Measurements from ENCODE around the gene SGTB. TPM values are rescaled to one million over a fixed set of nuclear protein-coding genes. Genes with fewer than 3 reads are reported as not detected.
A peak's percentile ranks its signal among the peaks of the same experiment; 100 is the strongest.

Gene SGTB
- total RNA-seq (10 to 100 TPM; 12.8 to 59.5 (median 50.8) TPM), polyA plus RNA-seq (10 to 100 TPM; 18.4 to 18.8 TPM), total RNA-seq (135 reads per million, percentile 89 among the genes with 10 or more reads in this experiment)

GRCh38 chr5:65721720-65722574, at the start of gene SGTB, which contains the start of gene NLN:
TSS of gene SGTB (minus strand) at chr5:65722109. CDS start at chr5:65720807, 1,302 bp downstream.
TSS of gene NLN (plus strand) at chr5:65722205. CDS start at chr5:65722374, 169 bp downstream.
- no peaks in the 10 kb centered on the region for H3K27me3 Mint-ChIP-seq
- Histone ChIP-seq H3K36me3 (ENCODE audit: control insufficient read depth in 2 of 3, insufficient read depth in 3 of 3, low read length in 3 of 3) (peaks cover 0 to 16% (median under 1%) of the 10 kb centered on the region in 3 experiments), H3K9me3 (ENCODE audit: control insufficient read depth in 2 of 3, low read length in 3 of 3) (no peaks in the 10 kb centered on the region), H3K27ac (ENCODE audit: low read depth, low read length) (peak within 1 kb of the TSS; percentile 97), H3K4me3 (ENCODE audit: low read length) (peak within 1 kb of the TSS; percentile 75), H3K4me1 (ENCODE audit: control insufficient read depth in 2 of 2, insufficient read depth in 2 of 2, low read length in 2 of 2) (peaks cover 22 to 33% of the 10 kb centered on the region in 2 donors), H3K27me3 (ENCODE audit: control insufficient read depth in 2 of 2, insufficient read depth in 2 of 2, low read length in 2 of 2) (no peaks in the 10 kb centered on the region)
- no peaks in the 10 kb centered on the region for H3K9me3 Mint-ChIP-seq
- peaks cover 0 to 8% (median 0%) of the 10 kb centered on the region in 5 donors for H3K36me3 Mint-ChIP-seq
- CTCF ChIA-PET = interaction anchor here (0.9 kb wide), 1 partner anchor 355 kb away, joined by 3 read pairs; no protein-coding TSS in a partner anchor
- H3K4me1 Mint-ChIP-seq = peaks cover 9 to 36% (median 15%) of the 10 kb centered on the region in 7 donors
- ATAC-seq (peak; percentile 97), DNase-seq (peak; percentile 65 to 93 (median 83))
- H3K27ac Mint-ChIP-seq = peak within 1 kb of the TSS; percentile 74 to 91 (median 86)
- intact Hi-C loops (cut with micrococcal nuclease) = loop anchor here (1.0 to 10.0 kb wide), 16 partner anchors 39 to 1483 kb away; partner anchors contain the start of genes ADAMTS6 (in 2 of the 2), CENPK (in 2 of the 2), PPWD1 (in 2 of the 2) and SREK1 (in 2 of the 2)
- H3K4me3 Mint-ChIP-seq = peak within 1 kb of the TSS in 6 of 10 donors; percentile 85 to 97 (median 92)
- POLR2A ChIA-PET = interaction anchor here (0.6 to 4.2 kb wide), 15 partner anchors 9 to 422 kb away, joined by 3 to 40 read pairs (median 6); partner anchors contain the start of genes CENPK, ERBIN, PPWD1 and SHLD3

DNA sequence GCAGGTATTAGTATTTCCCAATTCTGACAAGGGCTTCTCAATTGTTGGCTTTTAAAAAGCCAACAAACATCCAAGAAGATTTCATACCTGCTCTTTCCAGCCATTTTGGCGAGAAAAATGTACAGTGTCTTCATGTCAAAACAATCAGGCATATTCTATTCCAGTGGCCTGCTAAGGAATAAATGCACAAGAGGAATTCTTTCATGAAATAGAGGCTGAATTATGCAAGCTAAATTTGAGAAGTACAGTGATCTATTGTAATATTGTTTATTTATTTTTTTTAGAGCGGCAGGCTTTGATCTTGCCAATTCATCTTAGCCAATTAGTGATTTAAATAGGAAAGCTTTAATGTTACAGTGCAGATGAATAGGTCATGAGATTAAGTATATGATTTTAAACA, 49.4 kb upstream of the SGTB start:
- ChIA-PET POLR2A (interaction anchor here (0.9 to 1.2 kb wide), 2 partner anchors 14 to 155 kb away, joined by 3 to 4 read pairs; partner anchors contain the start of gene ERBIN), CTCF (no interaction called here)
- H3K9me3 Mint-ChIP-seq = peaks cover 0 to 12% (median 4%) of the 10 kb centered on the region in 11 donors
- H3K36me3 Mint-ChIP-seq = peaks cover 7 to 23% (median 10%) of the 10 kb centered on the region in 5 donors
- Histone ChIP-seq H3K36me3 (ENCODE audit: control insufficient read depth in 2 of 3, insufficient read depth in 3 of 3, low read length in 3 of 3) (no peaks in the 10 kb centered on the region), H3K27me3 (ENCODE audit: control insufficient read depth in 2 of 2, insufficient read depth in 2 of 2, low read length in 2 of 2) (no peaks in the 10 kb centered on the region), H3K4me3 (ENCODE audit: low read length) (no peak overlapping the region), H3K27ac (ENCODE audit: low read depth, low read length) (no peak overlapping the region), H3K9me3 (ENCODE audit: control insufficient read depth in 2 of 3, low read length in 3 of 3) (no peaks in the 10 kb centered on the region), H3K4me1 (ENCODE audit: control insufficient read depth in 2 of 2, insufficient read depth in 2 of 2, low read length in 2 of 2) (no peaks in the 10 kb centered on the region)
- intact Hi-C loops (cut with micrococcal nuclease) = no loop called here
- H3K4me3 Mint-ChIP-seq = no peak overlapping the region
- ATAC-seq (no peak), DNase-seq (no peak)
- no peak overlapping the region for H3K27ac Mint-ChIP-seq
- H3K4me1 Mint-ChIP-seq = peaks cover 0 to 28% (median 0%) of the 10 kb centered on the region in 7 donors
- H3K27me3 Mint-ChIP-seq = no peaks in the 10 kb centered on the region

DNA sequence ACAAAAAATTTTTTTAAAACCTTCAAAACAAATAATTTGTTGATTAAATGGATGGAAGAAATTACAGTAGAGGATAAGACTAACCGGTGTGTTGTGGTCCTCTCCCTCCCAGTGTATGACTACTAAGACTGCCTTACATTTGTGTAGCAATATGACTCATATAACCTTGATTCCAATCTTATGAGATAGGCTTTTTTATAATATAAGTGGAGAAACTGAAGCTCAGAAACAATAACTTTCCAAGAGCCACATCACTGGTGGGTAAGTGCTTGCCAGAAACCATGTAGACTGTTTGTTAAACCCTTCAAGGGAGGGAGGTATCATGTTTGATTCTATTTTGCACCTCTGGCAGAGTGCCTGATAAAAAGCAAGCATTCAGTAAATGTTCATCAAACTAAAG, 47.6 kb upstream of the SGTB start:
- no peak for DNase-seq
- H3K27ac ChIP-seq (ENCODE audit: low read depth, low read length) = no peak overlapping the region
- CTCF ChIA-PET = no interaction called here
- no peaks in the 10 kb centered on the region for H3K27me3 ChIP-seq (ENCODE audit: control insufficient read depth in 2 of 2, insufficient read depth in 2 of 2, low read length in 2 of 2)
- H3K4me3 Mint-ChIP-seq = no peak overlapping the region
- no peak overlapping the region for H3K27ac Mint-ChIP-seq
- POLR2A ChIA-PET = no interaction called here
- H3K9me3 Mint-ChIP-seq = peaks cover 0 to 13% (median 6%) of the 10 kb centered on the region in 11 donors
- H3K4me1 Mint-ChIP-seq = peaks cover 0 to 23% (median 0%) of the 10 kb centered on the region in 7 donors
- no peaks in the 10 kb centered on the region for H3K36me3 ChIP-seq (ENCODE audit: control insufficient read depth in 2 of 3, insufficient read depth in 3 of 3, low read length in 3 of 3)
- H3K9me3 ChIP-seq (ENCODE audit: control insufficient read depth in 2 of 3, low read length in 3 of 3) = no peaks in the 10 kb centered on the region
- no peak for ATAC-seq
- H3K27me3 Mint-ChIP-seq = no peaks in the 10 kb centered on the region
- H3K36me3 Mint-ChIP-seq = peaks cover 7 to 26% (median 13%) of the 10 kb centered on the region in 5 donors
- H3K4me1 ChIP-seq (ENCODE audit: control insufficient read depth in 2 of 2, insufficient read depth in 2 of 2, low read length in 2 of 2) = no peaks in the 10 kb centered on the region
- intact Hi-C loops (cut with micrococcal nuclease) = no loop called here
- H3K4me3 ChIP-seq (ENCODE audit: low read length) = no peak overlapping the region

- Mint-ChIP-seq H3K27ac (peak overlapping the region in 1 of 9 donors; percentile 25), H3K36me3 (peaks cover 7 to 26% (median 13%) of the 10 kb centered on the region in 5 donors), H3K27me3 (no peaks in the 10 kb centered on the region), H3K4me3 (no peak overlapping the region), H3K9me3 (peaks cover 0 to 13% (median 6%) of the 10 kb centered on the region in 11 donors), H3K4me1 (peaks cover 0 to 16% (median 0%) of the 10 kb centered on the region in 7 donors)
- CTCF ChIA-PET = no interaction called here
- no peaks in the 10 kb centered on the region for H3K9me3 ChIP-seq (ENCODE audit: control insufficient read depth in 2 of 3, low read length in 3 of 3)
- POLR2A ChIA-PET = no interaction called here
- H3K27ac ChIP-seq (ENCODE audit: low read depth, low read length) = no peak overlapping the region
- H3K36me3 ChIP-seq (ENCODE audit: control insufficient read depth in 2 of 3, insufficient read depth in 3 of 3, low read length in 3 of 3) = no peaks in the 10 kb centered on the region
- DNase-seq (no peak), ATAC-seq (no peak)
- no peaks in the 10 kb centered on the region for H3K27me3 ChIP-seq (ENCODE audit: control insufficient read depth in 2 of 2, insufficient read depth in 2 of 2, low read length in 2 of 2)
- H3K4me1 ChIP-seq (ENCODE audit: control insufficient read depth in 2 of 2, insufficient read depth in 2 of 2, low read length in 2 of 2) = no peaks in the 10 kb centered on the region
- H3K4me3 ChIP-seq (ENCODE audit: low read length) = no peak overlapping the region
- intact Hi-C loops (cut with micrococcal nuclease) = no loop called here
Measured at GRCh38 chr5:65768723-65769346, 46.9 kb upstream of the SGTB start.

- POLR2A ChIA-PET = no interaction called here
- Histone ChIP-seq H3K4me3 (ENCODE audit: low read length) (no peak overlapping the region), H3K9me3 (ENCODE audit: control insufficient read depth in 2 of 3, low read length in 3 of 3) (no peaks in the 10 kb centered on the region), H3K27ac (ENCODE audit: low read depth, low read length) (no peak overlapping the region), H3K27me3 (ENCODE audit: control insufficient read depth in 2 of 2, insufficient read depth in 2 of 2, low read length in 2 of 2) (no peaks in the 10 kb centered on the region), H3K4me1 (ENCODE audit: control insufficient read depth in 2 of 2, insufficient read depth in 2 of 2, low read length in 2 of 2) (no peaks in the 10 kb centered on the region), H3K36me3 (ENCODE audit: control insufficient read depth in 2 of 3, insufficient read depth in 3 of 3, low read length in 3 of 3) (no peaks in the 10 kb centered on the region)
- Mint-ChIP-seq H3K9me3 (peaks cover 0 to 13% (median 6%) of the 10 kb centered on the region in 11 donors), H3K4me3 (no peak overlapping the region), H3K27me3 (no peaks in the 10 kb centered on the region), H3K36me3 (peaks cover 7 to 27% (median 13%) of the 10 kb centered on the region in 5 donors), H3K27ac (no peak overlapping the region), H3K4me1 (peaks cover 0 to 16% (median 0%) of the 10 kb centered on the region in 7 donors)
- DNase-seq = no peak
- no peak for ATAC-seq
- CTCF ChIA-PET = no interaction called here
- intact Hi-C loops (cut with micrococcal nuclease) = no loop called here
Measured at GRCh38 chr5:65767565-65767964, 45.7 kb upstream of the SGTB start.

DNA sequence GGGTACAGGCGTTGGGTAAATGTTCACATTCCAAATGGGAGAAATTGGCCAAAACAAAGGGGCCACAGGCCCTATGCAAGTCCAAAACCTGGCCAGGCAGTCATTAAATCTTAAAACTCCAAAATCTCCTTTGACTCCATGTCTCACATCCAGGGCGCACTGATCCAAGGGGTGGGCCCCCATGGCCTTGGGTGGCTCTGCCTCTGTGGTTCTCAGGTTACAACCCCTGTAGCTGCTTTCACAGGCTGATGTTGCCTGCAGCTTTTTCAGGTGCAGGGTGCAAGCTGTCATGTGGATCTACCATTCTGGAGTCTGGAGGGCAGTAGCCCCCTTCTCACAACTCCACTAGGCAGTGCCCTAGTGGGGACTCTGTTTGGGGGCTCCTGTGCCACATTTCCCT, 44.9 kb upstream of the SGTB start:
- no peaks in the 10 kb centered on the region for H3K27me3 Mint-ChIP-seq
- ATAC-seq (no peak), DNase-seq (no peak)
- peaks cover 0 to 16% (median 0%) of the 10 kb centered on the region in 7 donors for H3K4me1 Mint-ChIP-seq
- peaks cover 0 to 13% (median 6%) of the 10 kb centered on the region in 11 donors for H3K9me3 Mint-ChIP-seq
- ChIA-PET CTCF (no interaction called here), POLR2A (interaction anchor here (1.3 kb wide), 1 partner anchor 8 kb away, joined by 3 read pairs; no protein-coding TSS in a partner anchor)
- intact Hi-C loops (cut with micrococcal nuclease) = no loop called here
- Histone ChIP-seq H3K36me3 (ENCODE audit: control insufficient read depth in 2 of 3, insufficient read depth in 3 of 3, low read length in 3 of 3) (no peaks in the 10 kb centered on the region), H3K9me3 (ENCODE audit: control insufficient read depth in 2 of 3, low read length in 3 of 3) (no peaks in the 10 kb centered on the region), H3K4me1 (ENCODE audit: control insufficient read depth in 2 of 2, insufficient read depth in 2 of 2, low read length in 2 of 2) (peaks cover 0 to 4% of the 10 kb centered on the region in 2 donors), H3K27ac (ENCODE audit: low read depth, low read length) (no peak overlapping the region), H3K4me3 (ENCODE audit: low read length) (no peak overlapping the region), H3K27me3 (ENCODE audit: control insufficient read depth in 2 of 2, insufficient read depth in 2 of 2, low read length in 2 of 2) (no peaks in the 10 kb centered on the region)
- H3K36me3 Mint-ChIP-seq = peaks cover 7 to 27% (median 13%) of the 10 kb centered on the region in 5 donors
- no peak overlapping the region for H3K4me3 Mint-ChIP-seq
- no peak overlapping the region for H3K27ac Mint-ChIP-seq
